PFSK-1 (cell line): ENCODE results near the gene NIM1K.

Experiments
- FOXP2 ChIP-seq: optimal IDR thresholded peaks from 2 replicates; pipeline ENCODE3; 2011; ENCODE audit warnings: borderline replicate concordance, control low read depth, inconsistent platforms; ENCODE audit not compliant: insufficient read depth; ENCODE audit errors: extremely low read length, extremely low read depth
- POLR2AphosphoS5 ChIP-seq: IDR thresholded peaks from 2 replicates; pipeline ENCODE4 v1.6.1; 2012; ENCODE audit warnings: low read depth, mild to moderate bottlenecking, control low read depth, low read length, moderate library complexity
- SIN3A ChIP-seq: IDR thresholded peaks from 2 replicates; pipeline ENCODE4 v1.6.1; 2012; ENCODE audit warnings: mild to moderate bottlenecking, low read length, moderate library complexity, borderline replicate concordance; ENCODE audit not compliant: insufficient read depth
- TAF1 ChIP-seq: IDR thresholded peaks from 2 replicates; pipeline ENCODE4 v1.6.1; 2012; ENCODE audit warnings: low read length, control low read depth, borderline replicate concordance; ENCODE audit not compliant: insufficient read depth
- TF ChIP-seq, protein P1 (sequence below), 2 experiments: IDR thresholded peaks; 2 replicates each; pipeline versions ENCODE4 v1.6.1 to v1.8.0; 2011 to 2012; ENCODE audit warnings: low read depth in 2 of 2, low read length in 2 of 2, control low read depth in 1 of 2, inconsistent platforms in 1 of 2, mild to moderate bottlenecking in 1 of 2, moderate library complexity in 1 of 2; ENCODE audit not compliant: insufficient read depth in 1 of 2

NIM1K gene

DNA sequence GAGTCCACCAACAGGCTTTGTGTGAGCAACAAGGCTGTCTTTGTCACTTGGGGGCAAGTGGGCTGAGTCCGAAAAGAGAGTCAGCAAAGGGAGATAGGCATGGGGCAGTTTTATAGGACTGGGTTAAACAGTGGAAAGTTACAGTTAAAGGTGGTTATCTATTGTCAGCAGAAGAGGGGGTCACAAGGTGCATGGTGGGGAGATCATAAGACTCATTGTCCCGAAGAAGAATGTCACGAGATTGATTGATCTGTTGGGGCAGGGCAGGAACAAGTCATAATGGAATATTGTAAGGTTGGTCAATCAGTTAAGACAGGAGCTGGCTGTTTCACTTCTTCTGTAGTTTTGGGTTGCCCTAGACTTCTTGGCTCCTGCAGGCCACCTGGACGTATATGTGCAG lies 128.8 kb downstream of the NIM1K start:
- TF ChIP-seq TAF1 (no peak), POLR2AphosphoS5 (no peak), FOXP2 (no peak), SIN3A (no peak)
- TF ChIP-seq, protein P1, sequence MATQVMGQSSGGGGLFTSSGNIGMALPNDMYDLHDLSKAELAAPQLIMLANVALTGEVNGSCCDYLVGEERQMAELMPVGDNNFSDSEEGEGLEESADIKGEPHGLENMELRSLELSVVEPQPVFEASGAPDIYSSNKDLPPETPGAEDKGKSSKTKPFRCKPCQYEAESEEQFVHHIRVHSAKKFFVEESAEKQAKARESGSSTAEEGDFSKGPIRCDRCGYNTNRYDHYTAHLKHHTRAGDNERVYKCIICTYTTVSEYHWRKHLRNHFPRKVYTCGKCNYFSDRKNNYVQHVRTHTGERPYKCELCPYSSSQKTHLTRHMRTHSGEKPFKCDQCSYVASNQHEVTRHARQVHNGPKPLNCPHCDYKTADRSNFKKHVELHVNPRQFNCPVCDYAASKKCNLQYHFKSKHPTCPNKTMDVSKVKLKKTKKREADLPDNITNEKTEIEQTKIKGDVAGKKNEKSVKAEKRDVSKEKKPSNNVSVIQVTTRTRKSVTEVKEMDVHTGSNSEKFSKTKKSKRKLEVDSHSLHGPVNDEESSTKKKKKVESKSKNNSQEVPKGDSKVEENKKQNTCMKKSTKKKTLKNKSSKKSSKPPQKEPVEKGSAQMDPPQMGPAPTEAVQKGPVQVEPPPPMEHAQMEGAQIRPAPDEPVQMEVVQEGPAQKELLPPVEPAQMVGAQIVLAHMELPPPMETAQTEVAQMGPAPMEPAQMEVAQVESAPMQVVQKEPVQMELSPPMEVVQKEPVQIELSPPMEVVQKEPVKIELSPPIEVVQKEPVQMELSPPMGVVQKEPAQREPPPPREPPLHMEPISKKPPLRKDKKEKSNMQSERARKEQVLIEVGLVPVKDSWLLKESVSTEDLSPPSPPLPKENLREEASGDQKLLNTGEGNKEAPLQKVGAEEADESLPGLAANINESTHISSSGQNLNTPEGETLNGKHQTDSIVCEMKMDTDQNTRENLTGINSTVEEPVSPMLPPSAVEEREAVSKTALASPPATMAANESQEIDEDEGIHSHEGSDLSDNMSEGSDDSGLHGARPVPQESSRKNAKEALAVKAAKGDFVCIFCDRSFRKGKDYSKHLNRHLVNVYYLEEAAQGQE (IDR thresholded peaks at IDR 0.05; ENCODE audit: insufficient read depth in 1 of 2, low read depth in 2 of 2, low read length in 2 of 2): no peak
